ENCODE results near the gene SLC1A5.

Gene SLC1A5

GRCh38 chr19:46736531-46737297 is 51.7 kb downstream of the SLC1A5 start:
- Histone ChIP-seq H3K27ac (ENCODE audit: extremely low read depth, low read depth, low read length) (peak overlapping the region; percentile 46; the same call in 1 of the 2 replicates), H3K36me3 (ENCODE audit: control insufficient read depth in 2 of 2, insufficient read depth in 1 of 2, low read length in 2 of 2) (peaks cover 39 to 84% of the 10 kb centered on the region in 2 experiments), H3K4me1 (ENCODE audit: control insufficient read depth, insufficient read depth, low read length) (no peaks in the 10 kb centered on the region), H3K9me3 (ENCODE audit: control insufficient read depth, insufficient read depth, low read depth, low read length) (no peaks in the 10 kb centered on the region), H3K4me3 (ENCODE audit: low read depth, low read length) (no peak overlapping the region)
- ChIA-PET POLR2A (interaction anchor here (0.7 kb wide), 1 partner anchor 8 kb away, joined by 3 read pairs; no protein-coding TSS in a partner anchor), CTCF (interaction anchor here (1.0 to 2.4 kb wide), 8 partner anchors 9 to 104 kb away, joined by 3 to 5 read pairs (median 3); partner anchors contain the start of gene DACT3)
- TF ChIP-seq ZNF211 (tag by site-specific recombination; IDR thresholded peaks at IDR 0.05; ENCODE audit: low read depth) (no peak), KLF10 (tag by site-specific recombination; IDR thresholded peaks at IDR 0.05) (no peak), GLIS1 (tag by site-specific recombination; IDR thresholded peaks at IDR 0.05) (0 out of 2 replicates have a peak, but pooled peaks have one; percentile 23), ZNF362 (tag by site-specific recombination; IDR thresholded peaks at IDR 0.05) (0 out of 2 replicates have a peak, but pooled peaks have one; percentile 25)

- Histone ChIP-seq H3K9me3 (ENCODE audit: control insufficient read depth, insufficient read depth, low read depth, low read length) (no peaks in the 10 kb centered on the region), H3K27ac (ENCODE audit: extremely low read depth, low read depth, low read length) (no peak overlapping the region), H3K4me3 (ENCODE audit: low read depth, low read length) (no peak overlapping the region), H3K4me1 (ENCODE audit: control insufficient read depth, insufficient read depth, low read length) (no peaks in the 10 kb centered on the region; the same call in 1 of the 2 replicates), H3K36me3 (ENCODE audit: control insufficient read depth in 2 of 2, insufficient read depth in 1 of 2, low read length in 2 of 2) (peaks cover 39 to 88% of the 10 kb centered on the region in 2 experiments)
- CTCF ChIA-PET, result interaction anchor here (0.6 to 2.0 kb wide), 2 partner anchors 10 to 17 kb away, joined by 3 to 10 read pairs; no protein-coding TSS in a partner anchor
- POLR2A ChIA-PET, result interaction anchor here (0.5 to 0.6 kb wide), 2 partner anchors 404 to 414 kb away, joined by 3 to 5 read pairs; no protein-coding TSS in a partner anchor
- TF ChIP-seq GLIS1 (tag by site-specific recombination; IDR thresholded peaks at IDR 0.05) (0 out of 2 replicates have a peak, but pooled peaks have one; percentile 9), ZFP41 (tag by site-specific recombination; IDR thresholded peaks at IDR 0.05; ENCODE audit: borderline replicate concordance) (no peak)
Measured at GRCh38 chr19:46733690-46734292, 54.6 kb downstream of the SLC1A5 start.

GRCh38 chr19:46732966-46733689 is 55.3 kb downstream of the SLC1A5 start:
- TF ChIP-seq ZNF610 (tag by site-specific recombination; IDR thresholded peaks at IDR 0.05; ENCODE audit: borderline replicate concordance) (no peak), SCRT2 (tag by site-specific recombination; IDR thresholded peaks at IDR 0.05) (peak; percentile 74)
- Histone ChIP-seq H3K4me3 (ENCODE audit: low read depth, low read length) (no peak overlapping the region), H3K9me3 (ENCODE audit: control insufficient read depth, insufficient read depth, low read depth, low read length) (no peaks in the 10 kb centered on the region), H3K27ac (ENCODE audit: extremely low read depth, low read depth, low read length) (peak overlapping the region; percentile 16; the same call in 1 of the 2 replicates), H3K36me3 (ENCODE audit: control insufficient read depth in 2 of 2, insufficient read depth in 1 of 2, low read length in 2 of 2) (peaks cover 39 to 88% of the 10 kb centered on the region in 2 experiments), H3K4me1 (ENCODE audit: control insufficient read depth, insufficient read depth, low read length) (no peaks in the 10 kb centered on the region; the same call in 1 of the 2 replicates)
- ChIA-PET POLR2A (no interaction called here), CTCF (interaction anchor here (0.6 to 2.0 kb wide), 2 partner anchors 10 to 17 kb away, joined by 3 to 10 read pairs; no protein-coding TSS in a partner anchor)

GRCh38 chr19:46732172-46732938 is 56.0 kb downstream of the SLC1A5 start:
- no peaks in the 10 kb centered on the region for H3K9me3 ChIP-seq (ENCODE audit: control insufficient read depth, insufficient read depth, low read depth, low read length)
- H3K36me3 ChIP-seq (ENCODE audit: control insufficient read depth in 2 of 2, insufficient read depth in 1 of 2, low read length in 2 of 2), result peaks cover 38 to 88% of the 10 kb centered on the region in 2 experiments
- peak overlapping the region; percentile 30; the same call in 1 of the 2 replicates for H3K27ac ChIP-seq (ENCODE audit: extremely low read depth, low read depth, low read length)
- H3K4me1 ChIP-seq (ENCODE audit: control insufficient read depth, insufficient read depth, low read length), result no peaks in the 10 kb centered on the region; the same call in 1 of the 2 replicates
- ChIA-PET CTCF (interaction anchor here (0.7 to 6.3 kb wide), 3 partner anchors 9 to 71 kb away, joined by 3 to 69 read pairs (median 9); partner anchors contain the start of gene DACT3), POLR2A (interaction anchor here (1.4 kb wide), 1 partner anchor 19 kb away, joined by 3 read pairs; no protein-coding TSS in a partner anchor)
- H3K4me3 ChIP-seq (ENCODE audit: low read depth, low read length), result no peak overlapping the region
- TF ChIP-seq EGR2 (tag by site-specific recombination; IDR thresholded peaks at IDR 0.05; ENCODE audit: low read depth) (0 out of 2 replicates have a peak, but pooled peaks have one; percentile 27), SCRT1 (tag by site-specific recombination; IDR thresholded peaks at IDR 0.05; ENCODE audit: borderline replicate concordance) (no peak), ZNF10 (tag by site-specific recombination; IDR thresholded peaks at IDR 0.05) (no peak), ZBTB1 (tag by site-specific recombination; IDR thresholded peaks at IDR 0.05) (no peak), ZNF76 (tag by site-specific recombination; IDR thresholded peaks at IDR 0.05; ENCODE audit: borderline replicate concordance, low read depth) (no peak), SCRT2 (tag by site-specific recombination; IDR thresholded peaks at IDR 0.05) (no peak)

Measured in HEK293 (cell line).